H9 (cell line): ENCODE results near the gene USE1. TPM values are rescaled to one million over a fixed set of nuclear protein-coding genes. Genes with fewer than 3 reads are reported as not detected.

Experiments used
- DNase-seq: peaks from one replicate; pipeline ENCODE4 v3.0.0-alpha.2; 2017
- H2AFZ ChIP-seq: one replicate; pipeline ENCODE4 v1.6.1; 2013; ENCODE audit warnings: mild to moderate bottlenecking, low read length, control low read depth, moderate library complexity
- H2AK5ac ChIP-seq: 2 replicates; pipeline ENCODE4 v1.6.1; 2013; ENCODE audit warnings: low read length, control low read depth, mixed read lengths; ENCODE audit not compliant: insufficient read length
- H2BK120ac ChIP-seq: one replicate; pipeline ENCODE4 v1.6.1; 2013; ENCODE audit warnings: low read depth, mild to moderate bottlenecking, low read length, control low read depth, inconsistent platforms; ENCODE audit not compliant: poor library complexity, severe bottlenecking
- H2BK12ac ChIP-seq: 2 replicates; pipeline ENCODE4 v1.6.1; 2013; ENCODE audit warnings: low read length, control low read depth, mixed read lengths, low read depth; ENCODE audit not compliant: insufficient read length
- H2BK15ac ChIP-seq: 2 replicates; pipeline ENCODE4 v1.6.1; 2013; ENCODE audit warnings: low read depth, low read length, control low read depth
- H2BK20ac ChIP-seq: one replicate; pipeline ENCODE4 v1.6.1; 2013; ENCODE audit warnings: low read depth, mild to moderate bottlenecking, low read length, control low read depth, inconsistent platforms; ENCODE audit not compliant: poor library complexity, severe bottlenecking
- H2BK5ac ChIP-seq: 2 replicates; pipeline ENCODE4 v1.6.1; 2013; ENCODE audit warnings: low read length, control low read depth, mixed read lengths; ENCODE audit not compliant: insufficient read length
- H3K14ac ChIP-seq: 2 replicates; pipeline ENCODE4 v1.6.1; 2013; ENCODE audit warnings: low read length, control low read depth; ENCODE audit not compliant: insufficient read depth
- H3K18ac ChIP-seq: 2 replicates; pipeline ENCODE4 v1.6.1; 2013; ENCODE audit warnings: low read depth, mild to moderate bottlenecking, mixed read lengths, low read length, control low read depth; ENCODE audit not compliant: insufficient read length
- H3K23ac ChIP-seq: 2 replicates; pipeline ENCODE4 v1.6.1; 2013; ENCODE audit warnings: low read length, control low read depth, mixed read lengths, low read depth; ENCODE audit not compliant: insufficient read length
- H3K23me2 ChIP-seq: 2 replicates; pipeline ENCODE4 v1.6.1; 2013; ENCODE audit warnings: low read depth, mild to moderate bottlenecking, mixed read lengths, low read length, control low read depth; ENCODE audit not compliant: insufficient read length, poor library complexity, severe bottlenecking
- H3K27ac ChIP-seq: 2 replicates; pipeline ENCODE4 v1.5.1; 2013; ENCODE audit warnings: low read length, control low read depth, mixed read lengths, low read depth; ENCODE audit not compliant: insufficient read length
- H3K27me3 ChIP-seq: 2 replicates; pipeline ENCODE4 v1.6.1; 2013; ENCODE audit warnings: low read length, control low read depth, inconsistent platforms; ENCODE audit not compliant: insufficient read depth
- H3K4ac ChIP-seq: 2 replicates; pipeline ENCODE4 v1.6.1; 2013; ENCODE audit warnings: low read depth, mild to moderate bottlenecking, control low read depth, inconsistent platforms, low read length, moderate library complexity
- H3K4me1 ChIP-seq: 2 replicates; pipeline ENCODE4 v1.6.1; 2013; ENCODE audit warnings: low read length, control low read depth, inconsistent platforms; ENCODE audit not compliant: insufficient read depth
- H3K4me2 ChIP-seq: 2 replicates; pipeline ENCODE4 v1.6.1; 2013; ENCODE audit warnings: low read length, control low read depth, mixed read lengths; ENCODE audit not compliant: insufficient read length, insufficient read depth
- H3K56ac ChIP-seq: 2 replicates; pipeline ENCODE4 v1.6.1; 2013; ENCODE audit warnings: low read depth, mild to moderate bottlenecking, mixed read lengths, low read length, control low read depth; ENCODE audit not compliant: insufficient read length
- H3K79me1 ChIP-seq: 2 replicates; pipeline ENCODE4 v1.6.1; 2013; ENCODE audit warnings: low read depth, mild to moderate bottlenecking, moderate library complexity, low read length, control low read depth, inconsistent platforms; ENCODE audit not compliant: insufficient read depth, poor library complexity, severe bottlenecking
- H3K79me2 ChIP-seq: 2 replicates; pipeline ENCODE4 v1.6.1; 2013; ENCODE audit warnings: low read length, control low read depth, inconsistent platforms; ENCODE audit not compliant: insufficient read depth
- H3K9ac ChIP-seq: 2 replicates; pipeline ENCODE4 v1.6.1; 2013; ENCODE audit warnings: low read length, control low read depth, mixed read lengths; ENCODE audit not compliant: insufficient read length; ENCODE audit errors: extremely low read depth
- H3K9me3 ChIP-seq: one replicate; pipeline ENCODE4 v1.6.1; 2013; ENCODE audit warnings: low read depth, low read length, inconsistent platforms; ENCODE audit not compliant: control insufficient read depth
- H3T11ph ChIP-seq: one replicate; pipeline ENCODE4 v1.6.1; 2013; ENCODE audit warnings: mild to moderate bottlenecking, low read length, control low read depth, inconsistent platforms
- H4K20me1 ChIP-seq: one replicate; pipeline ENCODE4 v1.6.1; 2013; ENCODE audit not compliant: control insufficient read depth, insufficient read length, insufficient read depth
- H4K5ac ChIP-seq: 2 replicates; pipeline ENCODE4 v1.6.1; 2013; ENCODE audit warnings: low read depth, mild to moderate bottlenecking, mixed read lengths, low read length, control low read depth; ENCODE audit not compliant: insufficient read length
- H4K8ac ChIP-seq: replicated peaks from 2 replicates; pipeline ENCODE4 v1.6.1; 2013; ENCODE audit warnings: low read length, control low read depth, mixed read lengths, low read depth; ENCODE audit not compliant: insufficient read length
- H4K91ac ChIP-seq: 2 replicates; pipeline ENCODE4 v1.6.1; 2013; ENCODE audit warnings: low read depth, mild to moderate bottlenecking, moderate library complexity, mixed read lengths, low read length, control low read depth; ENCODE audit not compliant: insufficient read length
- H3K27ac Mint-ChIP-seq, 3 experiments: 2 replicates in 2 of 3; 3 replicates in 1 of 3; pipeline ENCODE4 v1.8.0; 2020 to 2021; ENCODE audit warnings: mixed read lengths in 3 of 3, mild to moderate bottlenecking in 1 of 3, moderate library complexity in 1 of 3
- H3K27me3 Mint-ChIP-seq: 2 replicates; pipeline ENCODE4 v1.8.0; 2021; ENCODE audit warnings: low read depth, mild to moderate bottlenecking, moderate library complexity, mixed read lengths
- H3K36me3 Mint-ChIP-seq, 3 experiments: 2 replicates in 2 of 3; 3 replicates in 1 of 3; pipeline ENCODE4 v1.8.0; 2020 to 2021; ENCODE audit warnings: low read depth in 3 of 3, mixed read lengths in 3 of 3; ENCODE audit not compliant: insufficient read depth in 1 of 3
- H3K4me1 Mint-ChIP-seq, 2 experiments: 2 replicates each; pipeline ENCODE4 v1.8.0; 2020; ENCODE audit warnings: mixed read lengths in 2 of 2
- H3K4me3 Mint-ChIP-seq, 2 experiments: 2 replicates in 1 of 2; 3 replicates in 1 of 2; pipeline ENCODE4 v1.8.0; 2020 to 2021; ENCODE audit warnings: mild to moderate bottlenecking in 2 of 2, mixed read lengths in 2 of 2, moderate library complexity in 1 of 2
- H3K9me3 Mint-ChIP-seq, 2 experiments: 2 replicates in 1 of 2; 3 replicates in 1 of 2; pipeline ENCODE4 v1.8.0; 2020; ENCODE audit warnings: mild to moderate bottlenecking in 2 of 2, mixed read lengths in 2 of 2, moderate library complexity in 1 of 2
- CTCF ChIP-seq: fragments of 200-600 bp; sonication (generic); conservative IDR thresholded peaks from 3 replicates; pipeline ENCODE4 v1.8.0; 2021; ENCODE audit warnings: antibody characterized with exemption, mild to moderate bottlenecking
- WGBS: extraction: QIAGEN DNeasy Blood & Tissue Kit; methylation state at CpG from one replicate; pipeline ENCODE4 v1.1.7; 2013; ENCODE audit warnings: missing lambda C conversion rate, low lambda C conversion rate, mixed read lengths; ENCODE audit not compliant: insufficient read length; ENCODE audit errors: extremely low coverage; 5-methylcytosine and 5-hydroxymethylcytosine counted together
- total RNA-seq: library from RNA; stranded (reverse); gene quantifications from 2 replicates; pipeline ENCODE4 v1.2.1, GENCODE V29; 2021

USE1 gene
- total RNA-seq, 1 experiment from 2014 or later = 16.2 TPM

GRCh38 chr19:17219286-17219685 lies 4.1 kb downstream of the USE1 start:
- Histone ChIP-seq H3K9me3 (no peaks in the 10 kb centered on the region), H2BK120ac (no peak overlapping the region), H2BK15ac (no peak overlapping the region), H4K20me1 (no peaks in the 10 kb centered on the region), H3K4me1 (no peaks in the 10 kb centered on the region; the same call in 1 of the 2 replicates), H4K91ac (no peak overlapping the region), H3K4ac (no peak overlapping the region), H2AFZ (no peak overlapping the region), H3K56ac (no peak overlapping the region), H2BK20ac (no peak overlapping the region), H3K4me2 (no peak overlapping the region), H4K5ac (no peak overlapping the region), H3K27me3 (no peaks in the 10 kb centered on the region), H3K23ac (no peak overlapping the region), H3K9ac (no peak overlapping the region), H3K79me1 (no peaks in the 10 kb centered on the region), H3K14ac (no peak overlapping the region), H2AK5ac (no peak overlapping the region), H4K8ac (no peak overlapping the region), H3K27ac (no peak overlapping the region), H2BK12ac (no peak overlapping the region), H2BK5ac (no peak overlapping the region), H3T11ph (no peak overlapping the region), H3K23me2 (peaks cover 5% of the 10 kb centered on the region), H3K18ac (no peak overlapping the region), H3K79me2 (no peaks in the 10 kb centered on the region)
- H3K4me1 Mint-ChIP-seq = peaks cover 7 to 14% of the 10 kb centered on the region in 2 experiments; a peak in 3 of 4 replicates
- no CpG with 5 or more reads among the region's 8 CpGs for WGBS
- no peaks in the 10 kb centered on the region for H3K27me3 Mint-ChIP-seq
- TF ChIP-seq CTCF = no peak
- peak overlapping the region; percentile 39 to 72 (median 55); a peak in 3 of 7 replicates for H3K27ac Mint-ChIP-seq
- no peak for DNase-seq
- peak overlapping the region in 1 of 2 experiments; percentile 61; a peak in 2 of 5 replicates for H3K4me3 Mint-ChIP-seq
- no peaks in the 10 kb centered on the region for H3K9me3 Mint-ChIP-seq
- H3K36me3 Mint-ChIP-seq = peaks cover 13 to 24% (median 21%) of the 10 kb centered on the region in 3 experiments
